Frontal cortex (tissue), 4 donors: ENCODE measurements around the gene GNA12. TPM values are rescaled to one million over a fixed set of nuclear protein-coding genes. Genes with fewer than 3 reads are reported as not detected.
A peak's percentile ranks its signal among the peaks of the same experiment; 100 is the strongest.

Experiments
- DNase-seq, 2 donors: peaks; one replicate each; pipeline ENCODE4 v3.0.0; 2012; ENCODE audit warnings: low spot score in 2 of 2
- FAIRE-seq: peaks from 2 replicates; lab custom pipeline; 2012; peaks lifted over from hg19 to GRCh38; lab: Jason Lieb, UNC
- total RNA-seq: library from RNA; depleted of rRNA; stranded (reverse); fragments of >200 nt; gene quantifications from one replicate; pipeline ENCODE4 v1.2.3, GENCODE V29; 2014
- donor health status: control.
- donor health status: control.
- donor health status: control.

The GNA12 gene, protein sequence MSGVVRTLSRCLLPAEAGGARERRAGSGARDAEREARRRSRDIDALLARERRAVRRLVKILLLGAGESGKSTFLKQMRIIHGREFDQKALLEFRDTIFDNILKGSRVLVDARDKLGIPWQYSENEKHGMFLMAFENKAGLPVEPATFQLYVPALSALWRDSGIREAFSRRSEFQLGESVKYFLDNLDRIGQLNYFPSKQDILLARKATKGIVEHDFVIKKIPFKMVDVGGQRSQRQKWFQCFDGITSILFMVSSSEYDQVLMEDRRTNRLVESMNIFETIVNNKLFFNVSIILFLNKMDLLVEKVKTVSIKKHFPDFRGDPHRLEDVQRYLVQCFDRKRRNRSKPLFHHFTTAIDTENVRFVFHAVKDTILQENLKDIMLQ
- total RNA-seq: 11.8 TPM

- peak; percentile 98 to 99 for DNase-seq
- FAIRE-seq: peak; percentile 87
These were observed at the start of gene GNA12 for GRCh38 chr7:2844153-2845033. Gene GNA12, minus strand, starts transcription at chr7:2844308. Its CDS starts 147 bp downstream, at chr7:2844161.

DNA sequence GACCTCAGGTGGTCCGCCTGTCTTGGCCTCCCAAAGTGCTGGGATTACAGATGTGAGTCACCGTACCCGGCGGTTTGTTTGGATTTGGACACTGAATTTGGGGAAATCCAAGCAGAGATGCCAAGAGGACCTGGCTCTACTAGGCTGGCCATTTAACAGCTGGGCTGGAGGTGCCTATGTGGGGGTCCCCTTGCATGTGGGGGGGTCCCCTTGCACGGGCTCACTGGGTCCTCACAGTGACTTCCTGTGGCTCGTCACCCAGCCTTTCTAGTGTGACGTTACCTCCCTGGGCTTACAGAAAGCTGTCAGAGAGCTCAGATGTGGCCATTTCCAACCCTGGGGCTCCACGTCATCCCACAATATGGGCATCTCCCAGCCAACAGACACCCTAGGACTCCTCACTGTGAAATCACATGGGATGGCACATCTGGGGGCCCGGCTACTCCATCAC is 49.3 kb upstream of the GNA12 start:
- FAIRE-seq: no peak
- DNase-seq: no peak

GRCh38 chr7:2892549-2892948 is 48.4 kb upstream of the GNA12 start:
- no peak for DNase-seq
- no peak for FAIRE-seq

- FAIRE-seq: no peak
- DNase-seq: no peak
These were observed 43.7 kb upstream of the GNA12 start for GRCh38 chr7:2887816-2888215.

- peak; percentile 64 to 85 for DNase-seq
- no peak for FAIRE-seq
These were observed 42.8 kb upstream of the GNA12 start for GRCh38 chr7:2886900-2887299.

DNA sequence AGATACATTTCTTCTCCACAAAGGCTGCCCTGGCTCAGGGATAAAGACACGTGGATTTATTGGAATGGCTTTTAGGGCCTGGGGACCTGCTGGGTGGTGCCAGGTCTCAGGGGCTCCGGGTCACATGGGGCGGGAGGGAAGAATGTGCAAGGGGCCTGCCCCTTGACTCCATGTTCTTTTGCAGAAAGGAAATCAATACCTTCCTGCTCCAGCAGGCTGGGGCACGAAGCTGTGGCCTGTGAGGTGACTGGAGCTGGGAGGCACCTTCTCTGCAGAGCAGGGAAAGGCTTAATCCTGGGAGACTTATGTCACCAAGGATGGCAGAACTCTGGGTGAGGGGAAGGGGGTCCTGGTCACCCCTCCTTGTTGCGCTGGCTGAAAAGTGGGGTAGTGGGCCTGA is 42.3 kb upstream of the GNA12 start:
- FAIRE-seq (no peak), DNase-seq (no peak)

- FAIRE-seq (no peak), DNase-seq (no peak)
These were observed 40.1 kb upstream of the GNA12 start for GRCh38 chr7:2884161-2884560.

DNA sequence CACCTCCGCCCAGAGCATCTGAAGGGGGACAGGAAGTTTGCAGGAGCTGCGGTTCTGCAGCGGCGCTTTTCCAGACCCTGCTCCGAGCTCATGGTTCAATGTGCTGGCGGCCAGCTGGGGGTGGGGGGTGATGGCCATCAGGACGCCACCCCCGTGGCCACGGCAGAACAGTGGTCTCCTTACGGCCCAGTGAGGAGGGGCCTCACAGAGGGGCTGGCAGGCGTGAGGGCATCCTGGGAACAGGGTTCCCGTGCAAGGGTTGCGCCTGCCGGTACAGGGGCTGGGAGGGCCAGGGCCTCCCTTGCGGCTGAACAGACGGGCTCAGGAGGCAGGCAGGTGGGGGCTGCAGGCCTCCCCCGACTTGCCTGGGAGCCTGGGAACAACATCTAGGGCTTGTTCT is 39.0 kb upstream of the GNA12 start:
- no peak for FAIRE-seq
- DNase-seq: no peak

DNA sequence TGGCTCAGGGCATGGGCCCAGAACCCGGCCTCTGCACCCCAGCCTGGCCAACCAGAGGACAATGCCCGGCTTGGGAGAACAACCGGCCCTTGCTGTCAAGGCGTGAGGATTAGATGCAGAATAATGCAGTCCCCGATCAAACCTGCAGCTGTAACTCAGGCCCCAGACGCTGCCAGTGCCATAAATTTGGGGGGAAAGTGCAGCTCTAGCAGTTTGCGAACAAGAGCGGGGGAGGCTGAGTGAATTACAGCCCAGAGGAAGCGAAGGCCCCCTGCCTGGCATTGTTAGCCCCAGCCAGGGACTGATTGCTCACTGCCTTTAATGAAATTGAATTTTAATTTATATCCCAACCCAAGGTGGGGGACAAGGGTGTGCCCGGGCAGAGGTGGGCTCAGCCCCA is 38.0 kb upstream of the GNA12 start:
- FAIRE-seq (no peak), DNase-seq (no peak)

GRCh38 chr7:2880874-2881533 is 36.9 kb upstream of the GNA12 start:
- no peak for FAIRE-seq
- DNase-seq: no peak

DNA sequence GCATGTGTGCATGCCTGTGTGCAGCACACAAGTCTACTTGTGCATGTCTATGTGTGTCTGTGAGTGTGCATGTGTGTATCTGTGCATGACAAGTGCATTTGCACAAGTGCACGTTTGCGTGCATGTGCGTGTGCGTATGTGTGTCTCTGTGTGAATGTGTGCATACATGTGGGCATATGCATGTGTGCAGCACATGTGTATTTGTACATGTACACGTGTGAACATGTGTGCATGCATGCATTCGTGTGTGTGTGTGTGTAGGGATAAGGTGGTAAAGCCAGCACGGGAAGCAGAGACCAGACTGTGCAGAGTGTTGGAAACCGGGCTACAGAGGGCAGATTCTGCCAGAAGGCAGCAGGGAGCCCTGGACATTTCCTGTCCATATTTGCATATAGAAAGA is 35.9 kb upstream of the GNA12 start:
- FAIRE-seq: no peak

GRCh38 chr7:2879354-2879753 is 35.2 kb upstream of the GNA12 start:
- no peak for FAIRE-seq
- no peak for DNase-seq

More for the DNA sequence above, 35.9 kb upstream of the GNA12 start:
- DNase-seq: no peak

DNA sequence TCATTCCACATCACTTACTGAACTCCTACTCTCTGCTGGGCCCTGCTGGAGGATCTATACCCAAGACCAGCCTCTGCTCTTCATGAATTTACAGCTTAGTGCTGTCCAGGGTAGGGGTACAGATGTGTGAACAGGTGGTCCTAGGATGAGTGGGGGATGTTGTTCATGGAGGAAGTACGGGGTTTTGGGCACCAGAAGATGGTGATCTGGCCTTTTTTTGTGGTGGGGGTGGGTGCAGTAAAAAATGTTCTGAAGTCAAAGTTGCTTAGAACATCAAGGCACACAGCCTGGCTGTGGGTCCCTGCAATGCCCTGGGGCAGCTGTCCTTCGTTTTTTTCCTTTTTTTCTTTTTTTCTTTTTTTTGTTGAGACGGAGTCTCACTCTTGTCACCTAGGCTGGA is 34.2 kb upstream of the GNA12 start:
- DNase-seq: no peak
- FAIRE-seq: no peak

DNA sequence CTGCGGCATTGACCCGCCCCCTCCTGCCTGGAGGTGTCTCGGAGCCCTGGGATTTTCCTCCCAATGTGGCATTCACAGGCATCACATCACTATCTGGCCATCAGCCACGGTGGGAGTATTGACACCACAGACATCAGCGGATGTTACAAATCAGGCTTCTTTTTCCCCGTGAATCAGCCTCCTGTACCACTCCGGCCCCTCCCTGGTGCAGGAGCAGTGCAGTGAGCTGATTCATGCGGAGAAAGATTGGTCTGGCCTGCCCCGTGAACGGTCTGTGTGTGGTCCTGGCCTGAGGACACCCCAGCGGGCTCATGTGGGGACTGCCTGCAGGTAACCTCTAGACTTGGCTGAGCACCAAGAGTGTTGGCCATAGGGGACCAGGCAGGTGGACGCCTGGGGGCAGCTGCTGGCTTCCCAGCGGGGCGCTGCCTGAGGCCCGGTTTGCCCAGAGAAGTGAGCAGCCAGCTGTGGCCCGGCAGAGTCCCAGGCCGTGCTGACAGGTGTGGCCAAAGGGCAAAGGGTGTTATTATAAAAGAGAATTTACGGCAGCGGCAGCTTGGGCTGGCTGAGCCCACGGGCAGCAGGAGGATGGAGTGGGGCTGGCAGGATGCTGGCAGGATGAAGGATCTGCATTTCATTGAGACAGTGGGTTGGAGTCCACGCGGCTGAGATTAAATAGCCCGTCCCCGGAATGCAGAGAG is 32.1 kb upstream of the GNA12 start:
- no peak for DNase-seq
- FAIRE-seq: no peak

GRCh38 chr7:2873686-2874551 is 29.8 kb upstream of the GNA12 start:
- DNase-seq: no peak
- FAIRE-seq: no peak

GRCh38 chr7:2873146-2873545 is 29.0 kb upstream of the GNA12 start:
- FAIRE-seq: no peak
- no peak for DNase-seq

DNA sequence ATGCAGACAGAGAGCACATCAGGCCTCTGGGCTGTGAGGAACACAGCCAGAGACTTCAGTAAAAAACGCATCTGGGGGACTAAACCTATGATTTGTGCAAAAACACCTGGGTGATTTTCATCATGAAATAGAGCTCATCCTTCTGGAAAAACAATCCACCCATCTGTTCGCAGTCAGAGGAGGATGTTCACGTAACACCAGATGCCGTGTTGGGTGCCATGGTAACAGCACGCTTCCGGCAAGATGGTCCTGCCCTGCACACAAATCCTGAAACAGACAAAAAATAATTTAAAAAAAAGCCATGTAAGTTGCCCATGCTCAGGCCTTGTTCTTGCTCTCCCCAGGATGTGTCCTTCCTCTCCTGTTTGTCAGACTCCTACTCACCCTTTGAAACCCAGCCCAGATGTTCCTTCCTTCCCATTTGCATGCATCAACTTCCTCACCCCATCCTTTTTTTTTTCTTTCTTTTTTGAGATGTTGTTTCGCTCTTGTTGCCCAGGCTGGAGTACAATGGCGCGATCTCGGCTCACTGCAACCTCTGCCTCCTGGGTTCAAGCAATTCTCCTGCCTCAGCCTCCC is 28.3 kb upstream of the GNA12 start:
- FAIRE-seq: no peak

DNA sequence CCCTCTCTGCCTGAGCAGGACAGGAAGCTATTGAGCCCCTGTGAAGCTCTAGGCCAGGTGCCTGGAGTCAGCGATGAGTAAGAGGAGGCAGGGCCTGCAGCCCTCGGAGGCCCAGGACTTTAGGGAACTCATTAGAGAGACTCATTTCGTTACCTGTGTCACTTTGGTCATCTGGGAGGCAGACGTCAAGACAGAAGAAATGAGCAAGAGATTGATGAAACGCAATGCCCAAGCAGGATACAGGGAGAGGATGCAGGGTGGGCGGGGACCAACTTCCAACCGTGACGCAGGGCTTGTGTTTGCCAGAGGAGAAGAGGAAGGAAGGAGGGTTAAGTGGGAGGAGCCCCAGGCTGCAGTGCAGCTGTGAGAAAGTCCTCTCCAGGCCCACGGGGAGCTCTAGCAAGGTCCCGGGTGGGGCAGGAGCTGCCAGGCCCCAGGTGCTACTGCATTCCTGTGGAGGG is 26.4 kb upstream of the GNA12 start:
- FAIRE-seq (no peak), DNase-seq (no peak)

More for the DNA sequence above, 28.3 kb upstream of the GNA12 start:
- DNase-seq: no peak
